Neutrophil (primary cell): Measurements from ENCODE around the gene NIM1K.
"Not testable (repeated sequence)": the region's sequence is repeated elsewhere in the genome, so short reads cannot be mapped to it uniquely, and the experiment has no call there.

Source experiments
- H3K27ac ChIP-seq: fragments of 200-600 bp; sonication (generic); 2 replicates; pipeline ENCODE4 v1.5.1; 2016; ENCODE audit warnings: mild to moderate bottlenecking, moderate library complexity
- H3K27me3 ChIP-seq: fragments of 200-600 bp; sonication (generic); 2 replicates; pipeline ENCODE4 v1.6.0; 2016; ENCODE audit warnings: mild to moderate bottlenecking
- H3K36me3 ChIP-seq: fragments of 200-600 bp; sonication (generic); 2 replicates; pipeline ENCODE4 v1.5.1; 2017
- H3K4me1 ChIP-seq, 2 experiments: fragments of 200-600 bp in 1 of 2; sonication (generic) in 1 of 2; 1 replicate in 1 of 2; 2 replicates in 1 of 2; pipeline versions ENCODE4 v1.5.1 to v1.6.1; 2013 to 2016; ENCODE audit warnings: low read depth in 1 of 2, low read length in 1 of 2, mild to moderate bottlenecking in 1 of 2, moderate library complexity in 1 of 2; ENCODE audit not compliant: control insufficient read depth in 1 of 2, insufficient read depth in 1 of 2
- H3K4me3 ChIP-seq, 2 experiments: fragments of 200-600 bp in 1 of 2; sonication (generic) in 1 of 2; 1 replicate in 1 of 2; 2 replicates in 1 of 2; pipeline ENCODE4 v1.5.1; 2013 to 2016; ENCODE audit warnings: low read depth in 1 of 2, low read length in 1 of 2, mild to moderate bottlenecking in 1 of 2, moderate library complexity in 1 of 2
- H3K9me3 ChIP-seq: fragments of 200-600 bp; sonication (generic); 2 replicates; pipeline ENCODE4 v1.5.1; 2016
- CTCF ChIP-seq: fragments of 200-600 bp; sonication (generic); IDR thresholded peaks from 2 replicates; pipeline ENCODE4 v1.5.1; 2016; ENCODE audit warnings: antibody characterized with exemption

Gene NIM1K

GRCh38 chr5:43171451-43171850, 20.6 kb upstream of the NIM1K start:
- Histone ChIP-seq H3K9me3 (no peaks in the 10 kb centered on the region), H3K4me3 (no peak overlapping the region)

GRCh38 chr5:43171926-43172325, 20.1 kb upstream of the NIM1K start:
- Histone ChIP-seq H3K9me3 (no peaks in the 10 kb centered on the region), H3K4me3 (no peak overlapping the region), H3K27me3 (no peaks in the 10 kb centered on the region), H3K36me3 (peaks cover 32% of the 10 kb centered on the region), H3K27ac (no peak overlapping the region), H3K4me1 (peaks cover 2 to 6% of the 10 kb centered on the region in 2 experiments)
- TF ChIP-seq CTCF = no peak

More at GRCh38 chr5:43171451-43171850, 20.6 kb upstream of the NIM1K start:
- Histone ChIP-seq H3K27ac (no peak overlapping the region), H3K4me1 (peaks cover 2 to 6% of the 10 kb centered on the region in 2 experiments), H3K36me3 (peaks cover 33% of the 10 kb centered on the region), H3K27me3 (no peaks in the 10 kb centered on the region)
- no peak for TF ChIP-seq CTCF

- no peak for TF ChIP-seq CTCF
- peaks cover 28% of the 10 kb centered on the region for H3K36me3 ChIP-seq
Measured at GRCh38 chr5:43172779-43173178, 19.2 kb upstream of the NIM1K start.

GRCh38 chr5:43174586-43174985, 17.4 kb upstream of the NIM1K start:
- Histone ChIP-seq H3K4me3 (no peak overlapping the region), H3K27ac (no peak overlapping the region), H3K4me1 (peaks cover 2 to 6% of the 10 kb centered on the region in 2 experiments), H3K9me3 (no peaks in the 10 kb centered on the region), H3K27me3 (no peaks in the 10 kb centered on the region), H3K36me3 (peaks cover 21% of the 10 kb centered on the region)
- no peak for TF ChIP-seq CTCF

More at GRCh38 chr5:43172779-43173178, 19.2 kb upstream of the NIM1K start:
- no peak overlapping the region for H3K4me3 ChIP-seq
- H3K27me3 ChIP-seq = no peaks in the 10 kb centered on the region
- H3K9me3 ChIP-seq = no peaks in the 10 kb centered on the region
- no peak overlapping the region for H3K27ac ChIP-seq
- H3K4me1 ChIP-seq = peaks cover 2 to 6% of the 10 kb centered on the region in 2 experiments

- H3K4me1 ChIP-seq = peaks cover 9 to 11% of the 10 kb centered on the region in 2 experiments
- TF ChIP-seq CTCF = no peak
Measured at GRCh38 chr5:43179836-43180235, 12.2 kb upstream of the NIM1K start.

GRCh38 chr5:43182421-43182820, 9.6 kb upstream of the NIM1K start:
- H3K4me1 ChIP-seq = peaks cover 9 to 11% of the 10 kb centered on the region in 2 experiments
- no peaks in the 10 kb centered on the region for H3K9me3 ChIP-seq
- H3K27ac ChIP-seq = no peak overlapping the region
- no peak overlapping the region for H3K4me3 ChIP-seq
- TF ChIP-seq CTCF = no peak
- H3K27me3 ChIP-seq = no peaks in the 10 kb centered on the region
- no peaks in the 10 kb centered on the region for H3K36me3 ChIP-seq

More at GRCh38 chr5:43179836-43180235, 12.2 kb upstream of the NIM1K start:
- no peaks in the 10 kb centered on the region for H3K9me3 ChIP-seq
- no peaks in the 10 kb centered on the region for H3K27me3 ChIP-seq
- H3K27ac ChIP-seq = no peak overlapping the region
- H3K36me3 ChIP-seq = peaks cover 4% of the 10 kb centered on the region
- H3K4me3 ChIP-seq = no peak overlapping the region

GRCh38 chr5:43183101-43183500, 8.9 kb upstream of the NIM1K start:
- peaks cover 9 to 11% of the 10 kb centered on the region in 2 experiments for H3K4me1 ChIP-seq

More at GRCh38 chr5:43183101-43183500, 8.9 kb upstream of the NIM1K start:
- not testable (repeated sequence) for H3K4me3 ChIP-seq, H3K27me3 ChIP-seq, H3K9me3 ChIP-seq, H3K36me3 ChIP-seq, H3K27ac ChIP-seq
